SU-DHL-6 (cell line): ENCODE data around the gene MEGF6.

Experiments
- H2AFZ ChIP-seq: fragments of 200-600 bp; sonication (generic); 2 replicates; pipeline ENCODE4 v1.6.1; 2014; ENCODE audit warnings: low read depth, mild to moderate bottlenecking, moderate library complexity, mixed read lengths, antibody characterized with exemption, low read length; ENCODE audit not compliant: severe bottlenecking
- H3F3A ChIP-seq: fragments of 200-600 bp; shearing (Covaris generic); 2 replicates; pipeline ENCODE4 v1.6.0; 2016; ENCODE audit warnings: antibody characterized with exemption, mild to moderate bottlenecking; ENCODE audit not compliant: insufficient read depth
- H3K27ac ChIP-seq: fragments of 200-600 bp; sonication (generic); 2 replicates; pipeline ENCODE4 v1.5.1; 2016; ENCODE audit warnings: low read depth, mild to moderate bottlenecking, low read length, moderate library complexity, mixed read lengths
- H3K27me3 ChIP-seq: fragments of 200-600 bp; sonication (generic), shearing (Covaris generic); 2 replicates; pipeline ENCODE4 v1.6.0; 2014; ENCODE audit warnings: mild to moderate bottlenecking, low read length
- H3K36me3 ChIP-seq: fragments of 200-600 bp; sonication (generic); 2 replicates; pipeline ENCODE4 v1.6.1; 2014; ENCODE audit warnings: mild to moderate bottlenecking, low read length, mixed read lengths
- H3K4me2 ChIP-seq: fragments of 300-600, 200-600 bp; shearing (Covaris generic), sonication (generic); 2 replicates; pipeline ENCODE4 v1.6.0; 2014; ENCODE audit warnings: low read length, low read depth, mild to moderate bottlenecking; ENCODE audit not compliant: poor library complexity, severe bottlenecking
- H3K4me3 ChIP-seq: fragments of 200-600 bp; sonication (generic); 2 replicates; pipeline ENCODE4 v1.5.1; 2014; ENCODE audit warnings: antibody characterized with exemption, low read length, mild to moderate bottlenecking, mixed read lengths; ENCODE audit not compliant: insufficient read depth, poor library complexity, severe bottlenecking
- H3K79me2 ChIP-seq: fragments of 200-600 bp; sonication (generic); 2 replicates; pipeline ENCODE4 v1.6.1; 2014; ENCODE audit warnings: mild to moderate bottlenecking, low read length, moderate library complexity; ENCODE audit not compliant: insufficient read depth
- H3K9ac ChIP-seq: fragments of 200-600 bp; sonication (generic); 2 replicates; pipeline ENCODE4 v1.7.0; 2014; ENCODE audit warnings: mild to moderate bottlenecking, low read length
- H3K9me2 ChIP-seq: fragments of 200-600 bp; sonication (generic); replicated peaks from 2 replicates; pipeline ENCODE4 v1.6.1; 2014; ENCODE audit warnings: low read length; ENCODE audit not compliant: insufficient read depth
- H3K9me3 ChIP-seq: fragments of 200-600 bp; sonication (generic); 2 replicates; pipeline ENCODE4 v1.6.1; 2014; ENCODE audit warnings: low read length, mixed read lengths; ENCODE audit not compliant: insufficient read depth
- H4K20me1 ChIP-seq: fragments of 200-600 bp; sonication (generic); 2 replicates; pipeline ENCODE4 v1.6.1; 2014; ENCODE audit warnings: low read depth, mild to moderate bottlenecking, antibody characterized with exemption, low read length, moderate library complexity, mixed read lengths
- CTCF ChIP-seq: fragments of 200-600 bp; sonication (generic); IDR thresholded peaks from one replicate; pipeline ENCODE4 v1.5.1; 2017; ENCODE audit warnings: antibody characterized with exemption, mild to moderate bottlenecking, low read length, moderate library complexity; ENCODE audit not compliant: insufficient read depth, poor library complexity, severe bottlenecking
- EZH2phosphoT487 ChIP-seq: fragments of 200-600 bp; sonication (generic), shearing (Covaris generic); conservative IDR thresholded peaks from 2 replicates; pipeline ENCODE4 v1.6.1; 2018; ENCODE audit warnings: mild to moderate bottlenecking, antibody characterized with exemption, low read length, moderate library complexity, mixed read lengths

MEGF6 gene

GRCh38 chr1:3534803-3535637, 76.3 kb downstream of the MEGF6 start:
- Histone ChIP-seq H3K79me2 (no peaks in the 10 kb centered on the region), H3K9me2 (no peaks in the 10 kb centered on the region), H3K9me3 (no peaks in the 10 kb centered on the region), H2AFZ (no peak overlapping the region), H3F3A (no peaks in the 10 kb centered on the region), H3K4me3 (no peak overlapping the region), H4K20me1 (no peaks in the 10 kb centered on the region), H3K27ac (no peak overlapping the region), H3K27me3 (no peaks in the 10 kb centered on the region), H3K4me2 (no peak overlapping the region), H3K9ac (no peak overlapping the region), H3K36me3 (no peaks in the 10 kb centered on the region)
- TF ChIP-seq CTCF (no peak), EZH2phosphoT487 (no peak)

GRCh38 chr1:3533067-3534048, 78.0 kb downstream of the MEGF6 start:
- no peak overlapping the region for H2AFZ ChIP-seq
- no peak overlapping the region for H3K27ac ChIP-seq
- H3K9me3 ChIP-seq: no peaks in the 10 kb centered on the region
- H3K27me3 ChIP-seq: no peaks in the 10 kb centered on the region
- no peaks in the 10 kb centered on the region for H3F3A ChIP-seq
- H3K9me2 ChIP-seq: no peaks in the 10 kb centered on the region
- H3K9ac ChIP-seq: no peak overlapping the region
- no peaks in the 10 kb centered on the region for H3K79me2 ChIP-seq
- no peaks in the 10 kb centered on the region for H3K36me3 ChIP-seq
- TF ChIP-seq CTCF (no peak), EZH2phosphoT487 (no peak)
- no peak overlapping the region for H3K4me2 ChIP-seq
- no peaks in the 10 kb centered on the region for H4K20me1 ChIP-seq
- no peak overlapping the region for H3K4me3 ChIP-seq

- H4K20me1 ChIP-seq: no peaks in the 10 kb centered on the region
- no peaks in the 10 kb centered on the region for H3K36me3 ChIP-seq
- H3K9me2 ChIP-seq: no peaks in the 10 kb centered on the region
- H3K9ac ChIP-seq: no peak overlapping the region
- H3K4me2 ChIP-seq: no peak overlapping the region
- H3K27ac ChIP-seq: no peak overlapping the region
- H3K27me3 ChIP-seq: no peaks in the 10 kb centered on the region
- H3F3A ChIP-seq: no peaks in the 10 kb centered on the region
- H3K79me2 ChIP-seq: no peaks in the 10 kb centered on the region
- no peak overlapping the region for H2AFZ ChIP-seq
- no peak overlapping the region for H3K4me3 ChIP-seq
- no peaks in the 10 kb centered on the region for H3K9me3 ChIP-seq
- TF ChIP-seq EZH2phosphoT487 (no peak), CTCF (no peak)
Observed at GRCh38 chr1:3531928-3532327, 79.4 kb downstream of the MEGF6 start.
